ENCODE data around the gene LRRC2. TPM values are rescaled to one million over a fixed set of nuclear protein-coding genes. Genes with fewer than 3 reads are reported as not detected.

Gene LRRC2
- total RNA-seq, 1 experiment from 2014 or later: 2.6 TPM

DNA sequence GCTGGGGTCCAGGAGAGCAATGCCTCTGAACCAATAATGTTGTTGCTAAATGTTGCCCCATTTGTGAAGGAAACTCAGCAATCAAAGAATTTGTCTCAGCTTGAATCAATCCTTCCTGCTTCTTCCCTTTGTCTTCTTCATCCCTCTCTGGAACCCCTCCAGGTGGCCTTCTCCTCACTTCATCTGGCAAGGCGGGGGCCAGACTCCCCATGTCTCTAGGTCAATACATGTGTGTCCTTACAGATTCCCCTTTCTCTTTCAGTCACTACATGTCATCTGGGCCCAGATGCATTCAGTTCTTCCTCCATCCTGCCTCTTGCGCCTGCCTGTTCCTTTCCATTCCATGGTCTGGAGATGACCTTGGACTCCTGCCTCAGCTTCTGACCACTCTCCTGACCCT is 93.4 kb downstream of the LRRC2 start:
- Histone ChIP-seq H3K79me1 (ENCODE audit: insufficient read depth, low read depth, low read length, poor library complexity, severe bottlenecking) (no peaks in the 10 kb centered on the region), H2BK12ac (ENCODE audit: insufficient read length, low read depth, low read length) (no peak overlapping the region), H3K14ac (ENCODE audit: insufficient read depth, low read length) (no peak overlapping the region), H2BK20ac (ENCODE audit: low read depth, low read length, poor library complexity, severe bottlenecking) (no peak overlapping the region), H2AK5ac (ENCODE audit: insufficient read length, low read length) (no peak overlapping the region), H2BK15ac (ENCODE audit: low read depth, low read length) (no peak overlapping the region), H3K23me2 (ENCODE audit: insufficient read length, low read depth, low read length, poor library complexity, severe bottlenecking) (no peaks in the 10 kb centered on the region), H3K4me2 (ENCODE audit: insufficient read depth, insufficient read length, low read length) (no peak overlapping the region), H3K9me3 (ENCODE audit: control insufficient read depth, low read depth, low read length) (no peaks in the 10 kb centered on the region), H2BK5ac (ENCODE audit: insufficient read length, low read length) (no peak overlapping the region), H3K18ac (ENCODE audit: insufficient read length, low read depth, low read length) (no peak overlapping the region), H3K4me1 (ENCODE audit: insufficient read depth, low read length) (no peaks in the 10 kb centered on the region), H3K23ac (ENCODE audit: insufficient read length, low read depth, low read length) (no peak overlapping the region), H4K8ac (replicated peaks; ENCODE audit: insufficient read length, low read depth, low read length) (no peak overlapping the region), H3K9ac (ENCODE audit: extremely low read depth, insufficient read length, low read length) (no peak overlapping the region), H4K20me1 (ENCODE audit: control insufficient read depth, insufficient read depth, insufficient read length) (no peaks in the 10 kb centered on the region), H3K79me2 (ENCODE audit: insufficient read depth, low read length) (no peaks in the 10 kb centered on the region), H2AFZ (ENCODE audit: low read length) (no peak overlapping the region), H2BK120ac (ENCODE audit: low read depth, low read length, poor library complexity, severe bottlenecking) (no peak overlapping the region), H3K56ac (ENCODE audit: insufficient read length, low read depth, low read length) (no peak overlapping the region), H3T11ph (ENCODE audit: low read length) (no peak overlapping the region), H4K5ac (ENCODE audit: insufficient read length, low read depth, low read length) (no peak overlapping the region), H3K27me3 (ENCODE audit: insufficient read depth, low read length) (no peaks in the 10 kb centered on the region; the same call in 1 of the 2 replicates), H3K4ac (ENCODE audit: low read depth, low read length) (no peak overlapping the region), H4K91ac (ENCODE audit: insufficient read length, low read depth, low read length) (no peak overlapping the region), H3K27ac (ENCODE audit: insufficient read length, low read depth, low read length) (no peak overlapping the region)
- Mint-ChIP-seq H3K36me3 (ENCODE audit: insufficient read depth in 1 of 3, low read depth in 3 of 3) (peaks cover 4 to 14% (median 6%) of the 10 kb centered on the region in 3 experiments; a peak in 6 of 7 replicates), H3K27ac (no peak overlapping the region), H3K9me3 (peaks cover 10 to 12% of the 10 kb centered on the region in 2 experiments), H3K4me3 (no peak overlapping the region), H3K4me1 (no peaks in the 10 kb centered on the region), H3K27me3 (ENCODE audit: low read depth) (peaks cover 17% of the 10 kb centered on the region)
- WGBS (ENCODE audit: extremely low coverage, insufficient read length, low lambda C conversion rate): no CpG with 5 or more reads among the region's 2 CpGs
- DNase-seq: no peak
- TF ChIP-seq CTCF (conservative IDR thresholded peaks at IDR 0.05): no peak
